SU-DHL-6 (cell line): ENCODE data around the gene OR2T27.

ENCODE experiments used
- EZH2phosphoT487 ChIP-seq: fragments of 200-600 bp; sonication (generic), shearing (Covaris generic); conservative IDR thresholded peaks from 2 replicates; pipeline ENCODE4 v1.6.1; 2018; ENCODE audit warnings: mild to moderate bottlenecking, antibody characterized with exemption, low read length, moderate library complexity, mixed read lengths
- TF ChIP-seq, protein P1 (sequence below): fragments of 200-600 bp; sonication (generic); IDR thresholded peaks from one replicate; pipeline ENCODE4 v1.5.1; 2017; ENCODE audit warnings: antibody characterized with exemption, mild to moderate bottlenecking, low read length, moderate library complexity; ENCODE audit not compliant: insufficient read depth, poor library complexity, severe bottlenecking

GRCh38 chr1:248688527-248689298 is 33.4 kb upstream of the OR2T27 start:
- TF ChIP-seq, protein P1, sequence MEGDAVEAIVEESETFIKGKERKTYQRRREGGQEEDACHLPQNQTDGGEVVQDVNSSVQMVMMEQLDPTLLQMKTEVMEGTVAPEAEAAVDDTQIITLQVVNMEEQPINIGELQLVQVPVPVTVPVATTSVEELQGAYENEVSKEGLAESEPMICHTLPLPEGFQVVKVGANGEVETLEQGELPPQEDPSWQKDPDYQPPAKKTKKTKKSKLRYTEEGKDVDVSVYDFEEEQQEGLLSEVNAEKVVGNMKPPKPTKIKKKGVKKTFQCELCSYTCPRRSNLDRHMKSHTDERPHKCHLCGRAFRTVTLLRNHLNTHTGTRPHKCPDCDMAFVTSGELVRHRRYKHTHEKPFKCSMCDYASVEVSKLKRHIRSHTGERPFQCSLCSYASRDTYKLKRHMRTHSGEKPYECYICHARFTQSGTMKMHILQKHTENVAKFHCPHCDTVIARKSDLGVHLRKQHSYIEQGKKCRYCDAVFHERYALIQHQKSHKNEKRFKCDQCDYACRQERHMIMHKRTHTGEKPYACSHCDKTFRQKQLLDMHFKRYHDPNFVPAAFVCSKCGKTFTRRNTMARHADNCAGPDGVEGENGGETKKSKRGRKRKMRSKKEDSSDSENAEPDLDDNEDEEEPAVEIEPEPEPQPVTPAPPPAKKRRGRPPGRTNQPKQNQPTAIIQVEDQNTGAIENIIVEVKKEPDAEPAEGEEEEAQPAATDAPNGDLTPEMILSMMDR: no peak
- no peak for TF ChIP-seq EZH2phosphoT487
